Stimulated activated CD8-positive, alpha-beta memory T cell treated with anti-CD3 and anti-CD28 coated beads, Interleukin-15, amount 100 ng/mL, for 48 hours (primary cell): ENCODE data around the gene GPC3.

ENCODE experiments used
- DNase-seq, 2 donors: peaks; one replicate each; pipeline ENCODE4 v3.0.0-alpha.2; 2020; ENCODE audit warnings: low read depth in 2 of 2

GPC3 gene

GRCh38 chrX:133681897-133682296, 303.5 kb downstream of the GPC3 start:
- DNase-seq: no peak

- no peak for DNase-seq
These were observed 304.0 kb downstream of the GPC3 start for GRCh38 chrX:133681421-133681820.

GRCh38 chrX:133677123-133678063, 308.0 kb downstream of the GPC3 start:
- DNase-seq: no peak

- no peak for DNase-seq
These were observed 308.9 kb downstream of the GPC3 start for GRCh38 chrX:133676344-133677122.

GRCh38 chrX:133674726-133675470, 310.5 kb downstream of the GPC3 start:
- no peak for DNase-seq

GRCh38 chrX:133670383-133670782, 315.0 kb downstream of the GPC3 start:
- DNase-seq: no peak

GRCh38 chrX:133669214-133669613, 316.2 kb downstream of the GPC3 start:
- no peak for DNase-seq

- no peak for DNase-seq
These were observed 317.0 kb downstream of the GPC3 start for GRCh38 chrX:133668225-133668931.

- no peak for DNase-seq
These were observed 319.1 kb downstream of the GPC3 start for GRCh38 chrX:133666256-133666655.

GRCh38 chrX:133661962-133662839, 323.2 kb downstream of the GPC3 start:
- no peak for DNase-seq

GRCh38 chrX:133660281-133660680, 325.1 kb downstream of the GPC3 start:
- no peak for DNase-seq

GRCh38 chrX:133658293-133658911, 327.0 kb downstream of the GPC3 start:
- DNase-seq: no peak

- DNase-seq: no peak
These were observed 329.8 kb downstream of the GPC3 start for GRCh38 chrX:133655275-133656265.

GRCh38 chrX:133654811-133655210, 330.6 kb downstream of the GPC3 start:
- DNase-seq: no peak

- no peak for DNase-seq
These were observed 332.0 kb downstream of the GPC3 start for GRCh38 chrX:133653358-133653757.

- DNase-seq: no peak
These were observed 333.2 kb downstream of the GPC3 start for GRCh38 chrX:133652185-133652584.

- no peak for DNase-seq
These were observed 335.2 kb downstream of the GPC3 start for GRCh38 chrX:133650239-133650638.

GRCh38 chrX:133649651-133650050, 335.7 kb downstream of the GPC3 start:
- no peak for DNase-seq

- DNase-seq: no peak
These were observed 336.8 kb downstream of the GPC3 start for GRCh38 chrX:133648594-133648993.
